Middle frontal gyrus (tissue), 1 donor: ENCODE data around the gene ZNF334.

ENCODE experiments used
- DNase-seq: peaks from one replicate; pipeline ENCODE4 v3.0.0-alpha.2; 2015; ENCODE audit warnings: low spot score; ENCODE audit errors: extremely low spot score

ZNF334 gene

GRCh38 chr20:46545827-46546138 lies 32.4 kb upstream of the ZNF334 start:
- DNase-seq = no peak

DNA sequence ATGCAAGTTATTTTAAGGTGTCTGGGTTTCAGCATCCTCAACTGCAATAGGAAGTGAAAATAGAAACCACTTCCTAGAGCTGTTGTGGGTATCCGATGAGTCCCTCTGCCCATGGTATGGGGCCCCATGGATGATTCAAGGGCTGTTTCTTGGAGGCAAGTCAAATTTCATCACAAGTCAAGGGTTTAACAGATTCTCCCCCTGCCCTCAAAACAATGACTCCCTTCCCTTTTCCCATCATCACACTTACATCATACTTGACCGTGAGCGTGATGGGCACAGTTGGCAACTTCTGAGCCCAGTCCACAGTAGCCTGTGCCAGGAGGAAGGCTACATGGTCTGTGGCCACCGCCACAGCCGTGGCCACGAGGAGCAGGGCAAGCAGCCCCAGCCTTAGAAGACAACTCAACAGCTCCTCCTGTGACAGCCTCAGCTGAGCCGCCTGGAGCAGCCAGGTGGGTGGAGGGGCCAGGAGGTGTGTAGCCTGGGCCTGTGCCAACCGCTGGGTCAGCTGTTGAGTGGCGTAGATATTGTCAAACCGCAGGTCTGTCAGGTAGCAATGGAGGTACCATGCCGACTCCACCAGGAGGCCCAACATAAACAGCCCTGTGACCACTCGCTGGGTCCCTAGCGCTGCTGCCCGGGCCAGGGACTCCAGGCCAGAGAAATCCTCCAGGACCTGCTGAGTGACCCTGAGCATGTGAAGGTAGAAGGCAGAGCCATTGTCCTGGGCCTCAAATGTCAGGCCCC lies 31.9 kb upstream of the ZNF334 start:
- DNase-seq = no peak

GRCh38 chr20:46544576-46544975 lies 31.2 kb upstream of the ZNF334 start:
- DNase-seq = no peak

DNA sequence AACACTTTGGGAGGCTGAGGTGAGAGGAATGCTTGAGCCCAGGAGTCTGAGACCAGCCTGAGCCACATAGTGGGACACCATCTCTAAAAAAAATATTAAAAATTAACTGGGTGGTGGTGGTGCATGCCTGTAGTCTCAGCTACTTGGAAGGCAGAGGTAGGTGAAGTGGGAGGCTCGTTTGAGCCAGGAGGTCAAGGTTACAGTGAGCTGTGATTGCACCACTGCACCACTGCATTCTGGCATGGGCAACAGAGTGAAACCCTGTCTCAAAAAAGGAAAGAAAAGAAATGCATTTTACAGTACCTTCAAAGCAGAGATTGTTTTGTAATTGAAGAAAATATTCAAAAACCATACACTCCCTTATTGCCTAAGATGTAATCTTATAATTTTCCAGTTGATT lies 30.6 kb upstream of the ZNF334 start:
- DNase-seq = no peak

- DNase-seq = no peak
Observed at GRCh38 chr20:46543033-46543432, 29.7 kb upstream of the ZNF334 start.

- no peak for DNase-seq
Observed at GRCh38 chr20:46541229-46541935, 28.0 kb upstream of the ZNF334 start.

DNA sequence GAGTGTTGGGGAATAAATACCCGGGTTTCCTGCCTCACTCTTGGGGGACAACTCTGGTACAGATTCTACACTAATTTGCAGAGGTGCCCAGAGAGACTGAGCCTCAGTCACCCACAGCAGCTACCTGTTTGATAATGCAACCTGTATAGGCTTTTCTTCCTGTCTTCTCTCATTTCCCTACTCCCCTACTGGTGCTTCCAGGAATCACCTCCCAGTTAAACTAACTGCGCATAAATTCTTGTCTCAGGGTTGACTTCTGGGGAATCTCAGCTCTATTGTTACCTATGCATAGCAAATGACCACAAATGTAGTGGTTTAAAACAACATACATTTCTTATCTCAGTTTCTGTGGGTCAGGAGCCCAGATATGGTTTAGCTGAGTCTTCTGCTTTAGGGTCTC lies 25.8 kb upstream of the ZNF334 start:
- DNase-seq = no peak

- no peak for DNase-seq
Observed at GRCh38 chr20:46530640-46531039, 17.3 kb upstream of the ZNF334 start.

DNA sequence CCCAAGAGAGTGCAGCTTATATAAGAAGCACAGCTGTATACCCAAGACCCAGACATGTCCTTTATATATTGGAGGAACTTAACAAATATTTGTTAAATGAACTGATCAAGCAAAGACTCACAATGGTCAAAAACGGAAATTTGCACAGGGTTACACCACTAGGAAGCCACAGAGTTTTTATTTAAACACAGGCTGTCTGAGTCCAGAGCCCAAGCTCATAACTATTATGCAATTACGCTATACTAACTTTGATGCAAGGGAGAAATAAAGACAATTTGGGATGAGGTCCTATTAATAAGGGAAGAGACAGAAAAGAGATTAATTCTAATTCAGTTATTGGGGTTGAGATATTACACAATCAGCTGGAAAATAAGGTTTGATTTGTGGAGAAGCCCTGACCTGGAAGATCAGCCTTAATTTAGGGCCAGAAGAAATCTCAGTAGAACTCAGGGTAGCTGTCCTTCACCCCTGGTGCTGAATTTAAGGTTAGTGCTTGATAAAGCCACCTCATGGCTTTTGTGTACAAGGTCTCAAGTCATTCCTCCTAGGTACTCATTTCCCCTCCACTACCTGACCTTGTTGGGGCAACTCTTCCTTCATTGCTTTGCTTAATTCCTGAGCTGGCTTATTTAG lies 10.5 kb upstream of the ZNF334 start:
- DNase-seq = no peak

GRCh38 chr20:46523108-46523507 lies 9.7 kb upstream of the ZNF334 start:
- no peak for DNase-seq

GRCh38 chr20:46520976-46521579 lies 7.7 kb upstream of the ZNF334 start:
- peak; percentile 23 for DNase-seq

GRCh38 chr20:46520540-46520939 lies 7.2 kb upstream of the ZNF334 start:
- no peak for DNase-seq

DNA sequence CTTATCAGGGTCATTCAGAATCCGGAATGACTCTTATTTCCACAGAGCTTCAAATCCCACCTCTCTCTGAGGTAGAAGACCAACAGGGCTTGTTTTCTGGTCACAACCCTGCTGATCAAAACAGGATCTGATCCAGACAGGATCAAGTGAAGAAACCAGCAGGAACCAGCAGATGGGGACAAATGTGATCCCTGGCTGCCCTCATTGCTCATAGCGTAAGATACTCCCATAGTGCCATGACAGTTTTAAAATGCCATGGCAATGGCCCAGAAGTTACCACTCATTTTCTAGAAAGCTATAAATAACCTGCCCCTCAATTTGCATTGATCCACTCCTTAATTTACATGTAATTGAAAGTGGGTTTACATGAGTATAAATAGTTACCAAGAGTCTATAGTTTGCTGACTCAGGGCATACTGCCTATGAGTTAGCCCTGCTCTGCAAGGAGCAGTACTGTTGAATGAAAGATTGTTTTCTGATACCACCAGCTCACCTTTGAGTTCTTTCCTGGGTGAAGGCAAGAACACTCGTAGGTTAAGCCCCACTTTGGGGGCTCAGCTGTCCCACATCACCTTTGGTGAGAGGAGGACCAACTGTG lies 6.2 kb upstream of the ZNF334 start:
- no peak for DNase-seq

DNA sequence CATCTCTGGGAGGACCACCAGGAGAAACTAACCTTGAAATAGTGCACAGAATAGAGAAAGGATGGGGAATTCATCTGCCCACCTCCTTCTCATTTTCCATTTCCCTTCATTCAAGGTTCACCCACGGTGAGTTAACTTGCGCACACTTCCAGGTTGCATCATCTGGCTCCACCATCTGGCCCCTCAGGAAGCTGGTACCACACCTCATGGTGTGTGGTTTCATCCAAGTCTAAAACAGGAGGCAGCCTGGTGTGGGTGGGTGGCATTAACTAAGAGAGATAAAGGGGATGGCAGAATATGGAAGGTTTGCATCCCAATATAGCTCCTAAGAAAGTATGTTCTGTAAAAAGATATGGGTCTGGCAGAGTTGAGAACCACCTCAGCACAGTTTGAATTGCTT lies 3.8 kb downstream of the ZNF334 start:
- DNase-seq = peak; percentile 37

- DNase-seq = no peak
Observed at GRCh38 chr20:46507760-46508407, 5.5 kb downstream of the ZNF334 start.

- DNase-seq = no peak
Observed at GRCh38 chr20:46505506-46505905, 7.9 kb downstream of the ZNF334 start.

DNA sequence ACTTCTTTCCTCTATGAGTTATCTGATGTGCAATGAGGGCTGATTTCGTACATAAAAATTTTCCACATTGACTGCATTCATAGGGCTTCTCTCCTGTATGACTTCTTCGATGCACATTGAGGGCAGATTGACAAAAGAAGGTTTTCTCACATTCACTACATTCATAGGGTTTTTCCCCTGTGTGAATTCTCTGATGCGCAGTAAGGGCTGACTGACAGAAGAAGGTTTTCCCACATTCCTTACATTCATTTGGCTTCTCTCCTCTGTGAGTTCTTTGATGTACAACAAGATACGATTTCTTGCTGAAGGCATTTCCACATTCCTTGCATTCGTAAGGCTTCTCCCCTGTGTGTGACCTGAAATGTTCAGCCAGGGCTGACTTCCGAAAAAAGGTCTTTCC lies 11.4 kb downstream of the ZNF334 start:
- DNase-seq = no peak

DNA sequence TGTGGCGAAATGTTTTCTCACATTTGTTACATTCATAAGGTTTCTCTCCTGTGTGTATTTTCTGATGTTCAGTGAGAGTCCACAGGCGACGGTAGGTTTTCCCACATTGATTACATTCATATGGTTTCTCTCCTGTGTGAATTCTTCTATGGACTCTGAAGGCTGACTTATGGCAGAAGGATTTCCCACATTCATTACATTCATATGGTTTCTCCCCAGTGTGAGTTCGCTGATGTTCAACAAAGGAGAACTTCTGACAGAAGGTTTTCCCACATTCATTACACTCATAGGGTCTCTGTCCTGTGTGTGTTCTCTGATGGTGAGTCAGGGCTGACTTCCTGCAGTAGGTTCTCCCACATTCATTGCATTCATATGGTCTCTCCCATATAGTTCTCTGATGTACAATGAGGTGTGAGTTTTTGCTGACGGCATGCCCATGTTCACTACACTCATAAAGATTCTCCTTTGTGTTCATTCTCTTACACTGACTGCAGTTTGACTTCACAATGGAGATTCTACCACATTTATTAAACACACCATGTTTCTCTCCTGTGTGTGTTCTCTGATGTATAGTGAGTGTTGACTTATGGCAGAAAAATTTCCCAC lies 11.9 kb downstream of the ZNF334 start:
- no peak for DNase-seq

GRCh38 chr20:46494077-46494476 lies 19.3 kb downstream of the ZNF334 start:
- no peak for DNase-seq

GRCh38 chr20:46491354-46491753 lies 22.0 kb downstream of the ZNF334 start:
- no peak for DNase-seq

- DNase-seq = no peak
Observed at GRCh38 chr20:46488451-46488850, 24.9 kb downstream of the ZNF334 start.
